PC-9 (cell line): ENCODE results near the gene C3orf85.

Source experiments
- EZH2 ChIP-seq: fragments of 200-600 bp; sonication (generic); IDR thresholded peaks from 2 replicates; pipeline ENCODE4 v1.8.0; 2017; ENCODE audit warnings: antibody characterized with exemption, low read depth
- TF ChIP-seq, protein P1 (sequence below): fragments of 200-600 bp; sonication (generic); conservative IDR thresholded peaks from 2 replicates; pipeline ENCODE4 v1.6.1; 2017; ENCODE audit warnings: mixed run types, antibody characterized with exemption, mild to moderate bottlenecking, moderate library complexity

DNA sequence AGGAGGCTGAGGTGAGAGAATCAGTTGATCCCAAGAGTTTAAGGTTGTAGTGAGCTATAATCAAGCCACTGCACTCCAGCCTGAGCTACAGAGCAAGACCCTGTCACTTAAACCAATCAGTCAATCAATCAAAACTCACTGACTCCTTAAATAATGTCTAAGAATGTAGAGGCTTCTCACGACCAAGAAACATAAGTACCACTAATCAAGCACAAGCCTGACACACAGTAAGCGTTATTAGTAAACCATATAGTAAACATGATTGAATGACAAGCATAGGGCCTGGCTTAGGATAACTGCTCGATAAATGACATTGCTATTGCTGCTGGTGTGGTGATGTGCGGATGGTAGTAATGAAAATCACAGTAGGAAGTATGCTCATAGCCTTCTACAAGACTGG, 29.4 kb downstream of the C3orf85 start:
- TF ChIP-seq, protein P1, sequence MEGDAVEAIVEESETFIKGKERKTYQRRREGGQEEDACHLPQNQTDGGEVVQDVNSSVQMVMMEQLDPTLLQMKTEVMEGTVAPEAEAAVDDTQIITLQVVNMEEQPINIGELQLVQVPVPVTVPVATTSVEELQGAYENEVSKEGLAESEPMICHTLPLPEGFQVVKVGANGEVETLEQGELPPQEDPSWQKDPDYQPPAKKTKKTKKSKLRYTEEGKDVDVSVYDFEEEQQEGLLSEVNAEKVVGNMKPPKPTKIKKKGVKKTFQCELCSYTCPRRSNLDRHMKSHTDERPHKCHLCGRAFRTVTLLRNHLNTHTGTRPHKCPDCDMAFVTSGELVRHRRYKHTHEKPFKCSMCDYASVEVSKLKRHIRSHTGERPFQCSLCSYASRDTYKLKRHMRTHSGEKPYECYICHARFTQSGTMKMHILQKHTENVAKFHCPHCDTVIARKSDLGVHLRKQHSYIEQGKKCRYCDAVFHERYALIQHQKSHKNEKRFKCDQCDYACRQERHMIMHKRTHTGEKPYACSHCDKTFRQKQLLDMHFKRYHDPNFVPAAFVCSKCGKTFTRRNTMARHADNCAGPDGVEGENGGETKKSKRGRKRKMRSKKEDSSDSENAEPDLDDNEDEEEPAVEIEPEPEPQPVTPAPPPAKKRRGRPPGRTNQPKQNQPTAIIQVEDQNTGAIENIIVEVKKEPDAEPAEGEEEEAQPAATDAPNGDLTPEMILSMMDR: no peak
- no peak for TF ChIP-seq EZH2
